B cell (primary cell): ENCODE measurements around the gene SYNRG. TPM values are rescaled to one million over a fixed set of nuclear protein-coding genes. Genes with fewer than 3 reads are reported as not detected.

Experiments used
- ATAC-seq: fragments of 200-7000 bp; cut with Tn5 transposase; one replicate; pipeline ENCODE4 v1.10.0; 2021; ENCODE audit warnings: low read depth, mild to moderate bottlenecking, moderate number of reproducible peaks, moderate library complexity
- CTCF ChIA-PET: fragments of 350-600 bp; sonication (Branson Sonifier 250); formaldehyde crosslinking; loops from one replicate; lab custom pipeline; 2021; ENCODE audit warnings: antibody characterized with exemption, inconsistent platforms; lab: Charles Lee
- POLR2A ChIA-PET: fragments of 350-600 bp; sonication (Branson Sonifier 250); formaldehyde crosslinking; loops from one replicate; lab custom pipeline; 2021; ENCODE audit warnings: antibody characterized with exemption; lab: Charles Lee
- DNase-seq: peaks from one replicate; pipeline ENCODE4 v3.0.0; 2013
- H2AFZ ChIP-seq: 2 replicates; pipeline ENCODE4 v1.6.1; 2012; ENCODE audit warnings: mild to moderate bottlenecking, low read depth, low read length; ENCODE audit not compliant: insufficient read depth, poor library complexity, severe bottlenecking
- H3K27ac ChIP-seq, 2 donors: 1 replicate in 1 of 2; 2 replicates in 1 of 2; pipeline ENCODE4 v1.5.1; 2012 to 2013; ENCODE audit warnings: low read length in 2 of 2, mild to moderate bottlenecking in 2 of 2, moderate library complexity in 1 of 2
- H3K27me3 ChIP-seq, 4 experiments: fragments of 200-600 bp in 1 of 4; sonication (generic) in 1 of 4; replicated peaks in 1 of 4; 1 replicate in 2 of 4; 2 replicates in 2 of 4; pipeline versions ENCODE4 v1.6.1 to v1.7.0; 2013 to 2016; ENCODE audit warnings: low read length in 3 of 4, mild to moderate bottlenecking in 2 of 4, mixed read lengths in 1 of 4, moderate library complexity in 1 of 4; ENCODE audit not compliant: insufficient read depth in 4 of 4, control insufficient read depth in 3 of 4; ENCODE audit errors: control extremely low read depth in 1 of 4
- H3K36me3 ChIP-seq, 2 experiments: replicated peaks in 1 of 2; 1 replicate in 1 of 2; 2 replicates in 1 of 2; pipeline versions ENCODE4 v1.6.1 to v1.7.1; 2013; ENCODE audit warnings: low read length in 1 of 2; ENCODE audit not compliant: insufficient read depth in 2 of 2, control insufficient read depth in 1 of 2; ENCODE audit errors: control extremely low read depth in 1 of 2, extremely low read depth in 1 of 2
- H3K4me1 ChIP-seq, 2 donors: fragments of 200-600 bp in 1 of 2; sonication (generic) in 1 of 2; 1 replicate in 1 of 2; 2 replicates in 1 of 2; pipeline versions ENCODE4 v1.5.1 to v1.6.1; 2013 to 2017; ENCODE audit warnings: low read length in 2 of 2; ENCODE audit not compliant: control insufficient read depth in 2 of 2, insufficient read depth in 2 of 2
- H3K4me2 ChIP-seq: replicated peaks from 2 replicates; pipeline ENCODE3; 2012; ENCODE audit warnings: mild to moderate bottlenecking, low read depth, low read length; ENCODE audit not compliant: poor library complexity, severe bottlenecking
- H3K4me3 ChIP-seq, 5 experiments: fragments of 200-600 bp in 1 of 5; sonication (generic) in 1 of 5; 1 replicate in 3 of 5; 2 replicates in 2 of 5; pipeline versions ENCODE4 v1.5.1 to v1.7.0; 2011 to 2016; ENCODE audit warnings: low read length in 4 of 5, mild to moderate bottlenecking in 4 of 5, low read depth in 2 of 5, control low read depth in 1 of 5, moderate library complexity in 1 of 5; ENCODE audit not compliant: insufficient read depth in 1 of 5; ENCODE audit errors: control extremely low read depth in 1 of 5, extremely low read depth in 1 of 5
- H3K79me2 ChIP-seq: fragments of 200-600 bp; sonication (generic); one replicate; pipeline ENCODE4 v1.6.0; 2016; ENCODE audit warnings: low read length; ENCODE audit not compliant: control insufficient read depth, insufficient read depth
- H3K9ac ChIP-seq: fragments of 200-600 bp; sonication (generic); 2 replicates; pipeline ENCODE4 v1.6.1; 2017; ENCODE audit warnings: mild to moderate bottlenecking, low read length, moderate library complexity
- H3K9me3 ChIP-seq, 3 donors: one replicate each; pipeline versions ENCODE4 v1.6.1 to v1.7.1; 2013; ENCODE audit warnings: low read length in 2 of 3; ENCODE audit not compliant: control insufficient read depth in 2 of 3, insufficient read depth in 1 of 3; ENCODE audit errors: control extremely low read depth in 1 of 3
- H4K20me1 ChIP-seq: 2 replicates; pipeline ENCODE4 v1.6.0; 2012; ENCODE audit warnings: mild to moderate bottlenecking, low read length; ENCODE audit not compliant: insufficient read depth, control insufficient read depth, poor library complexity, severe bottlenecking
- H3K27ac Mint-ChIP-seq: one replicate; pipeline ENCODE4 v1.8.0; 2021; ENCODE audit warnings: mixed read lengths
- H3K27me3 Mint-ChIP-seq: one replicate; pipeline ENCODE4 v1.8.0; 2021; ENCODE audit warnings: mixed read lengths
- H3K4me1 Mint-ChIP-seq: one replicate; pipeline ENCODE4 v1.8.0; 2021; ENCODE audit warnings: mixed read lengths
- H3K4me3 Mint-ChIP-seq: one replicate; pipeline ENCODE4 v1.8.0; 2021; ENCODE audit warnings: mixed read lengths
- H3K9me3 Mint-ChIP-seq: one replicate; pipeline ENCODE4 v1.8.0; 2022; ENCODE audit warnings: mixed read lengths; ENCODE audit not compliant: insufficient read depth
- CTCF ChIP-seq: fragments of 200-600 bp; IDR thresholded peaks from one replicate; pipeline ENCODE4 v1.8.0; 2022; ENCODE audit warnings: antibody characterized with exemption, mild to moderate bottlenecking
- EZH2 ChIP-seq: IDR thresholded peaks from 2 replicates; pipeline ENCODE4 v1.6.1; 2012; ENCODE audit warnings: borderline replicate concordance, low read depth, mild to moderate bottlenecking, moderate library complexity, low read length; ENCODE audit not compliant: insufficient read depth, poor library complexity, severe bottlenecking
- WGBS: methylation state at CpG from one replicate; pipeline ENCODE4 v1.1.5; 2013; ENCODE audit warnings: missing lambda C conversion rate; ENCODE audit not compliant: insufficient coverage; 5-methylcytosine and 5-hydroxymethylcytosine counted together
- intact Hi-C: fragments of 100-400 bp; cut with micrococcal nuclease; formaldehyde crosslinking; loops from one replicate; pipeline ENCODE4 v1.10.0; 2022
- polyA plus RNA-seq: library from polyadenylated mRNA; depleted of rRNA; stranded (reverse); fragments of >200 nt; gene quantifications from 2 replicates; pipeline ENCODE4 v1.2.3, GENCODE V29; 2012
- total RNA-seq, 2 donors: library from RNA; stranded (reverse); fragments of 120-200 nt in 1 of 2; gene quantifications; 1 replicate in 1 of 2; 2 replicates in 1 of 2; pipeline versions ENCODE4 v1.2.3 to v1.2.4, GENCODE V29; 2013 to 2022

The SYNRG gene
- total and polyA plus RNA-seq, 2 donors (not counting 1 experiment from before 2014, with no cell fraction given): 31.8 to 113 TPM

GRCh38 chr17:37535906-37536305 is 73.3 kb downstream of the SYNRG start:
- no peak overlapping the region for H2AFZ ChIP-seq
- ChIA-PET POLR2A (no interaction called here), CTCF (interaction anchor here (1.0 kb wide), 1 partner anchor 9 kb away, joined by 3 read pairs; no protein-coding TSS in a partner anchor)
- no peak overlapping the region for H3K4me2 ChIP-seq
- peaks cover 16 to 86% of the 10 kb centered on the region in 2 experiments for H3K36me3 ChIP-seq
- ATAC-seq: no peak
- no peaks in the 10 kb centered on the region for H3K4me1 Mint-ChIP-seq
- H3K27me3 ChIP-seq: no peaks in the 10 kb centered on the region
- no peak overlapping the region for H3K27ac ChIP-seq
- no peaks in the 10 kb centered on the region for H3K27me3 Mint-ChIP-seq
- no peaks in the 10 kb centered on the region for H3K9me3 Mint-ChIP-seq
- no peak overlapping the region for H3K27ac Mint-ChIP-seq
- H3K9ac ChIP-seq: no peak overlapping the region
- no peak for DNase-seq
- H3K9me3 ChIP-seq: no peaks in the 10 kb centered on the region
- no peak overlapping the region for H3K4me3 ChIP-seq
- no peak overlapping the region for H3K4me3 Mint-ChIP-seq
- H3K79me2 ChIP-seq: no peaks in the 10 kb centered on the region
- no peaks in the 10 kb centered on the region for H3K4me1 ChIP-seq
- H4K20me1 ChIP-seq: peaks cover 7% of the 10 kb centered on the region
- WGBS: 100% methylated on average over 4 of the region's 5 CpGs
- TF ChIP-seq CTCF: no peak
- TF ChIP-seq EZH2: no peak
- intact Hi-C loops: no loop called here

GRCh38 chr17:37532756-37533155 is 76.5 kb downstream of the SYNRG start:
- H3K9me3 Mint-ChIP-seq: no peaks in the 10 kb centered on the region
- Histone ChIP-seq H2AFZ (no peak overlapping the region), H3K79me2 (no peaks in the 10 kb centered on the region), H3K9ac (no peak overlapping the region), H3K36me3 (peaks cover 18 to 85% of the 10 kb centered on the region in 2 experiments), H3K27ac (no peak overlapping the region), H3K4me3 (no peak overlapping the region), H4K20me1 (no peaks in the 10 kb centered on the region), H3K9me3 (no peaks in the 10 kb centered on the region), H3K27me3 (no peaks in the 10 kb centered on the region), H3K4me1 (no peaks in the 10 kb centered on the region), H3K4me2 (no peak overlapping the region)
- no peaks in the 10 kb centered on the region for H3K4me1 Mint-ChIP-seq
- POLR2A ChIA-PET: no interaction called here
- CTCF ChIA-PET: no interaction called here
- no peak overlapping the region for H3K4me3 Mint-ChIP-seq
- no peaks in the 10 kb centered on the region for H3K27me3 Mint-ChIP-seq
- no peak for ATAC-seq
- DNase-seq: no peak
- WGBS: no CpG with 5 or more reads among the region's 3 CpGs
- TF ChIP-seq CTCF: no peak
- no peak for TF ChIP-seq EZH2
- H3K27ac Mint-ChIP-seq: no peak overlapping the region
- intact Hi-C loops: no loop called here
